Measurements from ENCODE around the gene REC114. TPM values are rescaled to one million over a fixed set of nuclear protein-coding genes. Genes with fewer than 3 reads are reported as not detected.
"Not testable (repeated sequence)": the region's sequence is repeated elsewhere in the genome, so short reads cannot be mapped to it uniquely, and the experiment has no call there.

The REC114 gene
- total and polyA plus RNA-seq, 2 donors = not detected

DNA sequence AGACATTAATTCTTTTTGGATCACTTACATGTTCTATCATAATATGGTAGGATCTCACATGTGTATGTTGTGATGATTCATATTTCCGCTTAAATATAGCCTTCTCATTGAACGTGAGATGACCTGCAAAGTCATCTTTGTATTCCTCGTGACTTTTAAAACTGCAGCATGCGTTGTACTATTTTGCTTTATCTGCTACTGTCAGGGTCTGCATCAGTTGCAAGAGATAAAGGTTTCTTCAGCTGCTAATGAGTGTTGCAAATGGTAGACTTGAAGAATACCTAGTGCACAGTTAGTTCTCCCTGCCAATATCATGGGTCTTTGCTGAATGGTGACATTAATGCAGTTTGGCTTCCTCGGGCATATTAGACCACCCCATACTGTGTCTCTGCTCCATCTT is 31.8 kb downstream of the REC114 start:
- 80% methylated on average over 5 of the region's 5 CpGs for WGBS
- no peaks in the 10 kb centered on the region for H3K4me1 ChIP-seq (ENCODE audit: insufficient read depth)
- DNase-seq (ENCODE audit: extremely low spot score) = no peak

DNA sequence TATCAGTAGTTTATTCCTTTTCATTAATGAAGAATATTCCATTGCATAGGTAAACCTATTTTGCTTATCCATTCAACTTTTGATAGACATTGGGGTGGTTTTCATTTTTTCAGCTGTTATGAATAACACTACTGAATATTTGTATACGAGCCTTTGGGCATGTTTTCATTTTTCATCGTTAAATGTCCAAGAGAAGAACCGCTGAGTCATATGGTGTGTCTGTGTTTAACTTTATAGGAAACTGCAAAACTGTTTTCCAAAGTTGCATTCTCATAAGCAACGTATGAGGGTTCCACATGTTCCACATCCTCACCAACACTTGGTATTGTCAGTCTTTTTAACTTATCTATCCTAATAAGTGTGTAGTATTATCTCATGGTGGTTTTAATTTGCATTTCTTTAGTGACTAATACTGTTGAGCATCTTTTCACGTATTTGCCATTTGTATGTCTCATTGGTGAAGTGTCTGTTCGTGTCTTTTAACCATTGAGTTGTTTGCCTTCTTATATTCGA is 33.8 kb downstream of the REC114 start:
- WGBS = 86% methylated on average over 7 of the region's 7 CpGs
- no peak overlapping the region for H3K27ac ChIP-seq (ENCODE audit: low read depth)
- no peaks in the 10 kb centered on the region for H3K36me3 ChIP-seq (ENCODE audit: insufficient read depth)
- no peak overlapping the region for H3K4me3 ChIP-seq (ENCODE audit: low read depth, low read length)
- no peak for DNase-seq (ENCODE audit: extremely low spot score)
- no peaks in the 10 kb centered on the region for H3K4me1 ChIP-seq (ENCODE audit: insufficient read depth)

More for the DNA sequence above, 31.8 kb downstream of the REC114 start:
- Histone ChIP-seq H3K27ac (ENCODE audit: low read depth) (no peak overlapping the region), H3K36me3 (ENCODE audit: insufficient read depth) (no peaks in the 10 kb centered on the region), H3K4me3 (ENCODE audit: low read depth, low read length) (no peak overlapping the region)

GRCh38 chr15:73480050-73480449 is 37.1 kb downstream of the REC114 start:
- H3K27ac ChIP-seq (ENCODE audit: low read depth) = no peak overlapping the region
- no peak for DNase-seq (ENCODE audit: extremely low spot score)
- 85% methylated on average over 1 of the region's 1 CpG for WGBS

GRCh38 chr15:73482166-73482565 is 39.2 kb downstream of the REC114 start:
- no peak overlapping the region for H3K4me3 ChIP-seq (ENCODE audit: low read depth, low read length)
- 79% methylated on average over 3 of the region's 3 CpGs for WGBS
- no peaks in the 10 kb centered on the region for H3K36me3 ChIP-seq (ENCODE audit: insufficient read depth)
- no peaks in the 10 kb centered on the region for H3K4me1 ChIP-seq (ENCODE audit: insufficient read depth)
- DNase-seq (ENCODE audit: extremely low spot score) = no peak
- H3K27ac ChIP-seq (ENCODE audit: low read depth) = no peak overlapping the region

More at GRCh38 chr15:73480050-73480449, 37.1 kb downstream of the REC114 start:
- no peaks in the 10 kb centered on the region for H3K4me1 ChIP-seq (ENCODE audit: insufficient read depth)
- no peaks in the 10 kb centered on the region for H3K36me3 ChIP-seq (ENCODE audit: insufficient read depth)
- H3K4me3 ChIP-seq (ENCODE audit: low read depth, low read length) = no peak overlapping the region

- no peak for DNase-seq (ENCODE audit: extremely low spot score)
- H3K27ac ChIP-seq (ENCODE audit: low read depth) = no peak overlapping the region
- WGBS = 59% methylated on average over 4 of the region's 4 CpGs
These were observed 40.1 kb downstream of the REC114 start for GRCh38 chr15:73483053-73483452.

DNA sequence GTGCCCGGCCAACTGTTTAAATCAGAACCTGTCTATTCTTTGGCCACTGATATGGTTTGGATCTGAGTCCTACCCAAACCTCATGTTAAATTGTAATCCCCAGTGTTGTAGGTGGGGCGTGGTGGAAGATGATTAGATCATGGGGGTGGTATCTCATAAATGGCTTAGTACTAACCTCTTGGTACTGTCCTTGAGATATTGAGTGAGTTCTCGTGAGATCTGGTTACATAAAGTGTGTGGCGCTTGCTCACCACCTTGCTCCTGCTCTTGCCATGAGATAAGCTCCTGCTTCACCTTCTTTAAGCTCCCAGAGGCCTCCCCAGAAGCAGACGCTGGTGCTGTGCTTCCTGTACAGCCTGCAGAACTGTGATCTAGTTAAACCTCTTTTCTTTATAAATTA is 42.4 kb downstream of the REC114 start:
- no peak overlapping the region for H3K27ac ChIP-seq (ENCODE audit: low read depth)
- WGBS = 61% methylated on average over 5 of the region's 5 CpGs
- H3K36me3 ChIP-seq (ENCODE audit: insufficient read depth) = no peaks in the 10 kb centered on the region
- H3K4me1 ChIP-seq (ENCODE audit: insufficient read depth) = no peaks in the 10 kb centered on the region
- no peak for DNase-seq (ENCODE audit: extremely low spot score)
- H3K4me3 ChIP-seq (ENCODE audit: low read depth, low read length) = no peak overlapping the region

More at GRCh38 chr15:73483053-73483452, 40.1 kb downstream of the REC114 start:
- no peaks in the 10 kb centered on the region for H3K36me3 ChIP-seq (ENCODE audit: insufficient read depth)
- H3K4me3 ChIP-seq (ENCODE audit: low read depth, low read length) = no peak overlapping the region
- H3K4me1 ChIP-seq (ENCODE audit: insufficient read depth) = no peaks in the 10 kb centered on the region

DNA sequence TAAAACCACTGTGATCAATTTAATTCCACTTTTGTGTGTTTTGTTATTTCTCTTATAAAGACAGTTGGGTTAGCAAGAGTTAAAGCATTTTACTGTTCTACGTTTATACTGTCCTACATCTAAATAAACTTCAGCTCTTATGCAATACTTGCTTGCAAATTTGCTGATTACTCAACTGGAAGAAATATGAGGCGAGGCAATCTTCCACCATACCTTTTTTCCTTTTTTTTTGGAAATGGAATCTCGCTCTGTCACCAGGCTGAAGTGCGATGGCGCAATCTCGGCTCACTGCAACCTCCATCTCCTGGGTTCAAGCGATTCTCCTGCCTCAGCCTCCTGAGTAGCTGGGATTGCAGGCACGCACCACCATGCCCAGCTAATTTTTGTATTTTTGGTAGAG is 42.9 kb downstream of the REC114 start:
- not testable (repeated sequence) for DNase-seq (ENCODE audit: extremely low spot score); H3K4me1 ChIP-seq (ENCODE audit: insufficient read depth); H3K4me3 ChIP-seq (ENCODE audit: low read depth, low read length); H3K27ac ChIP-seq (ENCODE audit: low read depth); H3K36me3 ChIP-seq (ENCODE audit: insufficient read depth)
- WGBS = 49% methylated on average over 8 of the region's 8 CpGs

DNA sequence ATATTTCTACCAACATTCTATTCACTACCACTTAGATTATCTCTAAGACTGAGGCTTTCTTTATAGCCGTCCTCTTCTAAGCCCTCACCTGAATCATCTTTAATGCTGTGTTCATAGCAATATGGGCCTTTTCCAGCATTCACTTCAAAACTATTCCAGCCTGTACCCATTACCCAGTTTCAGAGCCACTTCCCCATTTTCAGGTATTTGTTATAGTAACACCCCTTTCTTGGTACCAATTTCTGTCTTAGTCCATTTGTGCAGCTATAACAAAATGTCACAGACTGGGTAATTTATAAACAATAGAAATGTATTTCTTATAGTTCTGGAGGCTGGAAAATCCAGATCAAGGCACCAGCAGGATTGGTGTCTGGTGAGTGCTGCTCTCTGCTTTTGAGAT is 45.7 kb downstream of the REC114 start:
- Histone ChIP-seq H3K36me3 (ENCODE audit: insufficient read depth) (no peaks in the 10 kb centered on the region), H3K4me1 (ENCODE audit: insufficient read depth) (no peaks in the 10 kb centered on the region), H3K27ac (ENCODE audit: low read depth) (no peak overlapping the region), H3K4me3 (ENCODE audit: low read depth, low read length) (no peak overlapping the region)
- WGBS = 63% methylated on average over 1 of the region's 1 CpG
- DNase-seq (ENCODE audit: extremely low spot score) = no peak

DNA sequence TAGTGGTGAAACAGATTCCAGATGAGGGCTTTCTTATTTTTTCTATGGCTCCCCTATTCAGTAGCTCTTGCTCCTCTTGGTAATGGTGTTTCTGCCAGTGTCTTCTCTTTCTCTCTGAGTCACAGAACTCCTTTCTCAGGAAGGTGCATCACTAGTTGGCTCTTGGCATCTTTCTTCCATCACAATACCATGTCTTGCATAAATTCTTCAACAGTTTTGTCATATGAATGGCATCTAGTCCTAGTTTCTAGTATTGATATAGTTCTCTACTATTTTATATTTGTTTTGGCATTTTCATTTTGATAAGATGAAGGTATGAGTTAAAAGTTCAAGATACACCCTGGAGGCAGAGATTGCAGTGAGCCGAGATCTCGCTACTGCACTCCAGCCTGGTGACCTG is 51.0 kb downstream of the REC114 start:
- 94% methylated on average over 2 of the region's 2 CpGs for WGBS
- DNase-seq (ENCODE audit: extremely low spot score) = no peak
- Histone ChIP-seq H3K36me3 (ENCODE audit: insufficient read depth) (no peaks in the 10 kb centered on the region), H3K4me1 (ENCODE audit: insufficient read depth) (no peaks in the 10 kb centered on the region), H3K27ac (ENCODE audit: low read depth) (no peak overlapping the region), H3K4me3 (ENCODE audit: low read depth, low read length) (no peak overlapping the region)

GRCh38 chr15:73495181-73495580 is 52.2 kb downstream of the REC114 start:
- Histone ChIP-seq H3K36me3 (ENCODE audit: insufficient read depth) (no peaks in the 10 kb centered on the region), H3K4me1 (ENCODE audit: insufficient read depth) (no peaks in the 10 kb centered on the region), H3K27ac (ENCODE audit: low read depth) (no peak overlapping the region), H3K4me3 (ENCODE audit: low read depth, low read length) (no peak overlapping the region)
- 26% methylated on average over 3 of the region's 3 CpGs for WGBS
- DNase-seq (ENCODE audit: extremely low spot score) = no peak

- H3K4me1 ChIP-seq (ENCODE audit: insufficient read depth) = no peaks in the 10 kb centered on the region
- no peak overlapping the region for H3K4me3 ChIP-seq (ENCODE audit: low read depth, low read length)
- DNase-seq (ENCODE audit: extremely low spot score) = no peak
- H3K27ac ChIP-seq (ENCODE audit: low read depth) = no peak overlapping the region
- H3K36me3 ChIP-seq (ENCODE audit: insufficient read depth) = no peaks in the 10 kb centered on the region
These were observed 57.7 kb downstream of the REC114 start for GRCh38 chr15:73500696-73501095.

DNA sequence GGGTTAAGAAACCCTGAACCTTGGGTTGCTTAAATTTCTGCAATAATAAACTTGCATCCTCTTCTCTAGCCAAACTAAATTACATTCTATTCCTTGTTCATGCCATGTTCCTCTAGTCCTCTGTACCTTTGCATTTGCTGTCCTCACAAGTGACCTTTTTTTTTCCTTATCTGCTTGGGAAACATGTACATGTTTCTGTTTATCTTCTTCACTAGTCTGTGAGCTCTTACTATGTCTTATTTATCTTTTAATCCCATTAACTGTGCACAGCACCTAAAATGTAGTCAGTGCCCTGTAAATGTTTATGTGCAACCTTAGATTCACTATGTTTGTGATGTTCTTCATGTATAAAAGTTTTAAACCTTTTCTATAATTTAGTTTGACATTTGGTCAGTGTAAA is 61.9 kb downstream of the REC114 start:
- H3K4me1 ChIP-seq (ENCODE audit: insufficient read depth) = no peaks in the 10 kb centered on the region
- no peak overlapping the region for H3K4me3 ChIP-seq (ENCODE audit: low read depth, low read length)
- H3K27ac ChIP-seq (ENCODE audit: low read depth) = no peak overlapping the region
- no peak for DNase-seq (ENCODE audit: extremely low spot score)
- no peaks in the 10 kb centered on the region for H3K36me3 ChIP-seq (ENCODE audit: insufficient read depth)

DNA sequence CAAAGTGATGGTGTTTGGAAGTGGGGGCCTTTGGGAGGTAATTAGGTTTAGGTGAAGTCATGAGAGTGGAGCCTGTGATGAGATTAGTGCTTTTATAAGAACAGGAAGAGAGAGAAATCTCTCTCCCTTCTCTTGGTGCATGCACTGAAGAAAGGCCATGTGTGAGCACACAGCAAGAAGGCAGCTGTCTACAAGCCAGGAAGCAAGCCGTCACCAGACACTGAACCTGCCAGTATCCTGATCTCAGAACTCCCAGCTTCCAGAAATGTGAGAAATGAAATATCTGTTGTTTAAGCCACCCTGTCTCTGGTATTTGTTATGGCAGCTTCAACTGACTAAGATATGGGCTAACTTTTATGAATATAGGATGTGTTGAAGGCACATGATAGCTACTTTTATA is 72.6 kb downstream of the REC114 start:
- DNase-seq (ENCODE audit: extremely low spot score) = no peak
- Histone ChIP-seq H3K36me3 (ENCODE audit: insufficient read depth) (no peaks in the 10 kb centered on the region), H3K27ac (ENCODE audit: low read depth) (no peak overlapping the region), H3K4me3 (ENCODE audit: low read depth, low read length) (no peak overlapping the region), H3K4me1 (ENCODE audit: insufficient read depth) (no peaks in the 10 kb centered on the region)
- WGBS = 67% methylated on average over 1 of the region's 1 CpG

DNA sequence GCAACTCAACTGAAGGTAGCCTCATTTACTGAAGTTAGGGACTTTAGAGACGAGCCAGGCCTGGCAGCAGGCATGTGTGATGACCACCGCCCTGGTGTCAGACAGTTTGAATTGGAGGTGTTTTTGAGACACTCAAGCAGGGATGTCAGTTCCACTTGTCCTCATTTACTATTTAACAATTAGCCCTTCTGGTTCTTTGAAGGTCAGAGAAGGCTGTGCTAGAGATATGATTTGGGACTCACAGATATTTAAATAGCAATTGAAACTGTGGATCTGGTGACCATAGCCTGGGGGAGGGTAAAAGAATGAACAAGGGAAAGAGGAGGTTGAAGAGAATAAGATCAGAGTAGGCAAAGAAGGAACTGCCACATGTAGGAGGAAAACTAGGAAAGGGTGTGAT is 74.6 kb downstream of the REC114 start:
- Histone ChIP-seq H3K36me3 (ENCODE audit: insufficient read depth) (no peaks in the 10 kb centered on the region), H3K4me3 (ENCODE audit: low read depth, low read length) (no peak overlapping the region), H3K27ac (ENCODE audit: low read depth) (no peak overlapping the region), H3K4me1 (ENCODE audit: insufficient read depth) (no peaks in the 10 kb centered on the region)
- WGBS = 92% methylated on average over 2 of the region's 2 CpGs
- DNase-seq (ENCODE audit: extremely low spot score) = no peak

DNA sequence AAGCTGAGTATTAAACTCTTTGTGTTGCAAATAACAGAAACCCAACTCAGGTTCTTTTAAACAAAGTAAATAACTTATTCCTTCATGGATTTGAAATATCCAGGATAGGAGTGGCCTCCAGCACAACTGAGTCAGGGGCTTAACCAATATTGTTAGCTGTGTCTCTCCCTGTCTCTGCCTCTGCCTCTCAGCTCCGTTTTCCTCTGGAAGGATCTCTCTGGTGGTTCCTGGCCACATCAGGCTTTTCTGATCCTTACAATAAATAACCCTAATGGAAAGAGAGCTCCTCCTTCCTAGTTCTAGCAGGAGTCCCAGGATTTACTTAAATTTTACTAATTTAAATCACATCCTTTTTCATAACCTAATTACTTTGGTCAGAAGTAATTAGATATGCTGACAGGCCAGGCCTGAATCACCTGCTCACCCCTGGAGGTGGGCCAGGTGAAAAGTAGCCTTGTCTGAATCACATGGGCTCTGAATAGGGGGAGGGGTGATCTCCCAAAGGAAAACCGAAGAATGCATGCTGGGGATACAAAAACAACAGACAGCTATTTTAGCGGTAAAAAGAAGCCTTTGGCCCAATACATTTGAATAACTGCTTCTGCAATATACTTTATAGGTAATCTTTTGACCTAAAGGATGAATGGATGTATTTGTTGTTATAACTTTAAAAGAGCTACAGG is 75.4 kb downstream of the REC114 start:
- Histone ChIP-seq H3K27ac (ENCODE audit: low read depth) (no peak overlapping the region), H3K4me3 (ENCODE audit: low read depth, low read length) (no peak overlapping the region), H3K36me3 (ENCODE audit: insufficient read depth) (no peaks in the 10 kb centered on the region), H3K4me1 (ENCODE audit: insufficient read depth) (no peaks in the 10 kb centered on the region)
- DNase-seq (ENCODE audit: extremely low spot score) = no peak
- 55% methylated on average over 3 of the region's 3 CpGs for WGBS

Measured in urinary bladder (tissue), 4 donors.